ENCODE measurements around the gene GCC2. TPM values are rescaled to one million over a fixed set of nuclear protein-coding genes. Genes with fewer than 3 reads are reported as not detected.

The GCC2 gene
- total and polyA plus RNA-seq, 2 of the 8 experiments (the other 6 are each of a cell fraction or from before 2014, with no cell fraction given) = 4.6 to 54.9 TPM

DNA sequence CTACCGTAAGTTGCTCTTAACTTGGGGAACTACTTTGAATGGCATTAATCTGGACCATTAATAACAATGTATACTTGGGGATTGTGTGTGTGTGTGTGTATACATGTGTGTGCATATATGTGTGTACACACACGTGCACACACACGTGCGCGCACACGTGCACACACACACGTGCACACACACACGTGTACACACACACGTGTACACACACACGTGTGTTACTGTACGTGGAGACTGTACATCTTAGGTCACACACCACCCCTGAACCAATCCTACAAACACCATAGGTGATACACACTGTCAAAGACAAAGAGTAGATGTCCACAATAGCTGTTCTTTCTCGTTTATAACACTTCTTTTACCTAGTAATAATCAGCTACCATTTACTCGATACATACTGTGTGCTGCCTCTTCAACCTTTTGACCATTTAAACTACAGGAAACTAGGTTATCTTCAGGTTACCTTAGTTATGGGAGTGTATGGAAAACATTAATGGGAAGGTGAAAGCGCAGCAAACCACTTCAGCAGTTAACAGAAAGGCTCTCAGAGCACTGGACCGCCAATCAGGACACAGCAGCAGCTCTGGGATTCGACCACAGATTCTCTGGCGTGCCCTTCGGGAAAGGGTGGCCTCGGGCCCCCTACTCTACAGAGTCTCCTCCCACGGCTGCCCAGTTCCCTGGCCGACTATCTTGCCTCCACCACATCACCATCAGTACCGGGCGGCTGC, 894 bp upstream of the GCC2 start:
- TF ChIP-seq KDM4A (IDR thresholded peaks at IDR 0.05; ENCODE audit: low read depth, low read length, severe bottlenecking) (no peak), BRCA1 (IDR thresholded peaks at IDR 0.05; ENCODE audit: low read depth, low read length) (no peak), TAF1 (IDR thresholded peaks at IDR 0.05; ENCODE audit: low read depth, low read length) (no peak), KDM1A (IDR thresholded peaks at IDR 0.05; ENCODE audit: borderline replicate concordance, low read length) (no peak), GABPA (IDR thresholded peaks at IDR 0.05; ENCODE audit: borderline replicate concordance, insufficient read depth, low read length) (no peak), PHF8 (conservative IDR thresholded peaks at IDR 0.05; ENCODE audit: low read depth, low read length) (no peak), NRF1 (IDR thresholded peaks at IDR 0.05; ENCODE audit: low read depth, low read length) (no peak)
- ChIA-PET POLR2A (ENCODE audit: partially characterized antibody) (interaction anchor here (0.6 to 1.7 kb wide), 12 partner anchors 9 to 136 kb away, joined by 3 to 18 read pairs (median 3); no protein-coding TSS in a partner anchor), CTCF (ENCODE audit: partially characterized antibody) (interaction anchor here (0.7 to 2.2 kb wide), 8 partner anchors 11 to 189 kb away, joined by 3 to 8 read pairs (median 3); no protein-coding TSS in a partner anchor)
- Histone ChIP-seq H3K23me2 (ENCODE audit: low read depth, low read length) (peaks cover 4% of the 10 kb centered on the region; the same call in 1 of the 2 replicates), H3K27ac (ENCODE audit: low read depth, low read length) (peak overlapping the region; percentile 73), H2BK12ac (ENCODE audit: low read depth, low read length) (peak overlapping the region; percentile 50), H3K4me2 (ENCODE audit: insufficient read depth in 1 of 2, low read depth in 2 of 2, low read length in 2 of 2) (peak overlapping the region; percentile 64 to 91), H3K27me3 (replicated peaks in 1 of 4; ENCODE audit: control insufficient read depth in 3 of 4, extremely low read depth in 1 of 4, insufficient read depth in 3 of 4, low read length in 3 of 4) (no peaks in the 10 kb centered on the region), H3K56ac (replicated peaks; ENCODE audit: insufficient read length, low read depth, low read length) (peak overlapping the region; percentile 33), H3K9ac (replicated peaks in 1 of 4; ENCODE audit: extremely low read depth in 1 of 4, low read depth in 3 of 4, low read length in 3 of 4) (peak overlapping the region; percentile 35 to 89 (median 60); a peak in 6 of 7 replicates), H4K20me1 (replicated peaks in 1 of 2; ENCODE audit: control insufficient read depth in 1 of 2, insufficient read depth in 2 of 2, low read length in 2 of 2) (no peaks in the 10 kb centered on the region), H3K4me3 (ENCODE audit: extremely low read depth in 1 of 4, insufficient read depth in 2 of 4, low read depth in 3 of 4, low read length in 4 of 4) (peak overlapping the region; percentile 80 to 95 (median 84)), H3K9me3 (ENCODE audit: insufficient read depth in 2 of 2, low read depth in 1 of 2, low read length in 1 of 2) (no peaks in the 10 kb centered on the region), H3K14ac (ENCODE audit: insufficient read length) (no peak overlapping the region), H2BK15ac (ENCODE audit: low read length) (no peak overlapping the region), H3K79me1 (ENCODE audit: low read depth, low read length) (no peaks in the 10 kb centered on the region), H2BK5ac (ENCODE audit: low read depth, low read length) (peak overlapping the region; percentile 92), H3K79me2 (ENCODE audit: control insufficient read depth in 1 of 2, insufficient read depth in 2 of 2, low read length in 2 of 2) (peaks cover 4 to 16% of the 10 kb centered on the region in 2 experiments), H3K4me1 (replicated peaks in 1 of 4; ENCODE audit: control insufficient read depth in 3 of 4, insufficient read depth in 4 of 4, low read length in 3 of 4) (peaks cover 0 to 4% (median 0%) of the 10 kb centered on the region in 4 experiments; a peak in 1 of 7 replicates), H4K91ac (replicated peaks; ENCODE audit: insufficient read length, low read length) (no peak overlapping the region), H3K4ac (replicated peaks; ENCODE audit: insufficient read length, low read depth, low read length) (no peak overlapping the region), H3K36me3 (ENCODE audit: control insufficient read depth in 2 of 4, insufficient read depth in 4 of 4, low read length in 3 of 4) (peaks cover 0 to 15% (median 9%) of the 10 kb centered on the region in 4 experiments; a peak in 5 of 8 replicates), H4K5ac (ENCODE audit: insufficient read length, low read depth, low read length) (peak overlapping the region; percentile 41), H3K23ac (ENCODE audit: insufficient read length) (no peak overlapping the region), H2BK120ac (replicated peaks; ENCODE audit: low read depth, low read length) (no peak overlapping the region), H4K8ac (ENCODE audit: extremely low read depth, insufficient read depth, low read length) (no peak overlapping the region; the same call in 1 of the 2 replicates), H2AK5ac (ENCODE audit: low read depth, low read length) (peak overlapping the region; percentile 99; the same call in 1 of the 2 replicates), H3K18ac (ENCODE audit: extremely low read depth, low read length) (no peak overlapping the region), H2BK20ac (ENCODE audit: low read length) (no peak overlapping the region), H2AFZ (ENCODE audit: low read length) (peak overlapping the region; percentile 83)
- DNase-seq (ENCODE audit: low read depth in 1 of 2, low spot score in 2 of 2) = no peak
- WGBS, 2 experiments (ENCODE audit: extremely low coverage in 1 of 2, insufficient coverage in 1 of 2, insufficient read length in 1 of 2, insufficient replicate concordance in 2 of 2, low coverage in 1 of 2, low lambda C conversion rate in 2 of 2, missing lambda C conversion rate in 1 of 2) = 46% methylated on average over 21 of the region's 23 CpGs; no CpG with 5 or more reads in 1 of the 2 experiments
- FAIRE-seq = no peak
